IPS DF 6.9 (cell line): ENCODE results near the gene ANO9.
"Not testable (repeated sequence)": the region's sequence is repeated elsewhere in the genome, so short reads cannot be mapped to it uniquely, and the experiment has no call there.

Experiments used
- DNase-seq: peaks from one replicate; pipeline ENCODE4 v3.0.0-alpha.2; 2013; ENCODE audit warnings: low read depth, low spot score
- H3K27ac ChIP-seq: one replicate; pipeline ENCODE4 v1.5.1; 2013; ENCODE audit warnings: low read length, control low read depth
- H3K27me3 ChIP-seq: 2 replicates; pipeline ENCODE4 v1.6.1; 2013; ENCODE audit warnings: mild to moderate bottlenecking, low read length; ENCODE audit not compliant: control insufficient read depth, insufficient read depth
- H3K36me3 ChIP-seq: 2 replicates; pipeline ENCODE4 v1.6.1; 2013; ENCODE audit warnings: low read length; ENCODE audit not compliant: control insufficient read depth, insufficient read depth
- H3K4me1 ChIP-seq: 2 replicates; pipeline ENCODE4 v1.6.1; 2013; ENCODE audit warnings: low read length; ENCODE audit not compliant: control insufficient read depth, insufficient read depth
- H3K4me3 ChIP-seq: 2 replicates; pipeline ENCODE4 v1.5.1; 2013; ENCODE audit warnings: mild to moderate bottlenecking, low read length
- H3K9me3 ChIP-seq: 2 replicates; pipeline ENCODE4 v1.6.1; 2013; ENCODE audit warnings: low read length, inconsistent platforms; ENCODE audit not compliant: control insufficient read depth, insufficient read depth
- WGBS: extraction: QIAGEN DNeasy Blood & Tissue Kit; methylation state at CpG from one replicate; pipeline ENCODE4 v1.1.7; 2013; ENCODE audit warnings: mixed read lengths, missing lambda C conversion rate; ENCODE audit not compliant: insufficient read length, insufficient coverage; 5-methylcytosine and 5-hydroxymethylcytosine counted together

Gene ANO9

GRCh38 chr11:433641-434040, 8.2 kb downstream of the ANO9 start:
- H3K27me3 ChIP-seq = no peaks in the 10 kb centered on the region
- no peak for DNase-seq
- H3K36me3 ChIP-seq = peaks cover 3% of the 10 kb centered on the region; the same call in 1 of the 2 replicates
- no peak overlapping the region for H3K4me3 ChIP-seq
- no CpG with 5 or more reads among the region's 20 CpGs for WGBS
- no peaks in the 10 kb centered on the region for H3K9me3 ChIP-seq
- no peak overlapping the region for H3K27ac ChIP-seq
- no peaks in the 10 kb centered on the region; the same call in 1 of the 2 replicates for H3K4me1 ChIP-seq

- Histone ChIP-seq H3K27ac (no peak overlapping the region), H3K4me3 (no peak overlapping the region), H3K9me3 (no peaks in the 10 kb centered on the region), H3K36me3 (peaks cover 5% of the 10 kb centered on the region; the same call in 1 of the 2 replicates), H3K4me1 (no peaks in the 10 kb centered on the region; the same call in 1 of the 2 replicates), H3K27me3 (no peaks in the 10 kb centered on the region)
- no peak for DNase-seq
- WGBS = no CpG with 5 or more reads among the region's 17 CpGs
Measured at GRCh38 chr11:433111-433510, 8.7 kb downstream of the ANO9 start.

GRCh38 chr11:432501-433100, 9.2 kb downstream of the ANO9 start:
- no peaks in the 10 kb centered on the region for H3K27me3 ChIP-seq
- no peaks in the 10 kb centered on the region for H3K9me3 ChIP-seq
- WGBS = no CpG with 5 or more reads among the region's 20 CpGs
- H3K27ac ChIP-seq = no peak overlapping the region
- peaks cover 6% of the 10 kb centered on the region; the same call in 1 of the 2 replicates for H3K36me3 ChIP-seq
- no peak overlapping the region for H3K4me3 ChIP-seq
- no peak for DNase-seq
- no peaks in the 10 kb centered on the region; the same call in 1 of the 2 replicates for H3K4me1 ChIP-seq

GRCh38 chr11:431921-432320, 9.9 kb downstream of the ANO9 start:
- H3K36me3 ChIP-seq = peaks cover 6% of the 10 kb centered on the region; the same call in 1 of the 2 replicates
- no peaks in the 10 kb centered on the region for H3K9me3 ChIP-seq
- no peaks in the 10 kb centered on the region; the same call in 1 of the 2 replicates for H3K4me1 ChIP-seq
- H3K27me3 ChIP-seq = no peaks in the 10 kb centered on the region
- no CpG with 5 or more reads among the region's 13 CpGs for WGBS
- no peak overlapping the region for H3K4me3 ChIP-seq
- no peak for DNase-seq
- H3K27ac ChIP-seq = no peak overlapping the region

GRCh38 chr11:429931-430456, 11.8 kb downstream of the ANO9 start:
- no CpG with 5 or more reads among the region's 25 CpGs for WGBS
- Histone ChIP-seq H3K27ac (no peak overlapping the region), H3K4me1 (no peaks in the 10 kb centered on the region; the same call in 1 of the 2 replicates), H3K27me3 (no peaks in the 10 kb centered on the region), H3K4me3 (no peak overlapping the region), H3K9me3 (no peaks in the 10 kb centered on the region), H3K36me3 (peaks cover 6% of the 10 kb centered on the region; the same call in 1 of the 2 replicates)
- no peak for DNase-seq

- H3K36me3 ChIP-seq = peaks cover 6% of the 10 kb centered on the region; the same call in 1 of the 2 replicates
- no peak overlapping the region for H3K27ac ChIP-seq
- H3K4me1 ChIP-seq = no peaks in the 10 kb centered on the region; the same call in 1 of the 2 replicates
- no CpG with 5 or more reads among the region's 27 CpGs for WGBS
- H3K27me3 ChIP-seq = no peaks in the 10 kb centered on the region
- no peak overlapping the region for H3K4me3 ChIP-seq
- no peaks in the 10 kb centered on the region for H3K9me3 ChIP-seq
- DNase-seq = no peak
Measured at GRCh38 chr11:429391-429790, 12.4 kb downstream of the ANO9 start.

- DNase-seq = no peak
Measured at GRCh38 chr11:428295-428694, 13.5 kb downstream of the ANO9 start.

GRCh38 chr11:426851-427250, 15.0 kb downstream of the ANO9 start:
- peaks cover 2% of the 10 kb centered on the region; the same call in 1 of the 2 replicates for H3K36me3 ChIP-seq
- no peaks in the 10 kb centered on the region for H3K9me3 ChIP-seq
- no peak for DNase-seq
- H3K4me3 ChIP-seq = no peak overlapping the region
- H3K4me1 ChIP-seq = no peaks in the 10 kb centered on the region; the same call in 1 of the 2 replicates
- no peaks in the 10 kb centered on the region for H3K27me3 ChIP-seq
- H3K27ac ChIP-seq = no peak overlapping the region
- WGBS = no CpG with 5 or more reads among the region's 8 CpGs

More at GRCh38 chr11:428295-428694, 13.5 kb downstream of the ANO9 start:
- no peaks in the 10 kb centered on the region for H3K9me3 ChIP-seq
- H3K27ac ChIP-seq = no peak overlapping the region
- no CpG with 5 or more reads among the region's 24 CpGs for WGBS
- no peak overlapping the region for H3K4me3 ChIP-seq
- no peaks in the 10 kb centered on the region for H3K27me3 ChIP-seq
- no peaks in the 10 kb centered on the region; the same call in 1 of the 2 replicates for H3K4me1 ChIP-seq
- H3K36me3 ChIP-seq = peaks cover 6% of the 10 kb centered on the region; the same call in 1 of the 2 replicates

- H3K27ac ChIP-seq = no peak overlapping the region
- no peak for DNase-seq
- H3K36me3 ChIP-seq = 0 out of 2 replicates have a peak, but pooled peaks cover 2% of the 10 kb centered on the region
- H3K4me1 ChIP-seq = no peaks in the 10 kb centered on the region; the same call in 1 of the 2 replicates
- no CpG with 5 or more reads among the region's 4 CpGs for WGBS
- H3K27me3 ChIP-seq = no peaks in the 10 kb centered on the region
- H3K4me3 ChIP-seq = no peak overlapping the region
- H3K9me3 ChIP-seq = no peaks in the 10 kb centered on the region
Measured at GRCh38 chr11:425301-425700, 16.5 kb downstream of the ANO9 start.

GRCh38 chr11:424766-425165, 17.0 kb downstream of the ANO9 start:
- H3K27me3 ChIP-seq, H3K4me1 ChIP-seq, H3K4me3 ChIP-seq, DNase-seq, H3K36me3 ChIP-seq, H3K9me3 ChIP-seq, H3K27ac ChIP-seq: not testable (repeated sequence)
- no CpG with 5 or more reads among the region's 45 CpGs for WGBS
